ENCODE measurements around the gene ABCC4.

The ABCC4 gene

GRCh38 chr13:95083758-95084157 is 217.5 kb downstream of the ABCC4 start:
- H3K9me3 ChIP-seq (ENCODE audit: control insufficient read depth, insufficient read depth, low read length): no peaks in the 10 kb centered on the region
- no peak overlapping the region for H3K4me2 ChIP-seq (ENCODE audit: low read length)
- no peaks in the 10 kb centered on the region for H3F3A ChIP-seq (ENCODE audit: control insufficient read depth, insufficient read depth)
- H3K9me2 ChIP-seq (replicated peaks; ENCODE audit: control insufficient read depth, low read length): no peaks in the 10 kb centered on the region
- H3K36me3 ChIP-seq (ENCODE audit: control insufficient read depth, low read length): no peaks in the 10 kb centered on the region
- H3K27ac ChIP-seq (ENCODE audit: low read depth, low read length): no peak overlapping the region
- no peaks in the 10 kb centered on the region for H3K4me1 ChIP-seq (ENCODE audit: control insufficient read depth, low read length)
- TF ChIP-seq EZH2phosphoT487 (IDR thresholded peaks at IDR 0.05; ENCODE audit: borderline replicate concordance, low read length): no peak
- TF ChIP-seq, protein P1, sequence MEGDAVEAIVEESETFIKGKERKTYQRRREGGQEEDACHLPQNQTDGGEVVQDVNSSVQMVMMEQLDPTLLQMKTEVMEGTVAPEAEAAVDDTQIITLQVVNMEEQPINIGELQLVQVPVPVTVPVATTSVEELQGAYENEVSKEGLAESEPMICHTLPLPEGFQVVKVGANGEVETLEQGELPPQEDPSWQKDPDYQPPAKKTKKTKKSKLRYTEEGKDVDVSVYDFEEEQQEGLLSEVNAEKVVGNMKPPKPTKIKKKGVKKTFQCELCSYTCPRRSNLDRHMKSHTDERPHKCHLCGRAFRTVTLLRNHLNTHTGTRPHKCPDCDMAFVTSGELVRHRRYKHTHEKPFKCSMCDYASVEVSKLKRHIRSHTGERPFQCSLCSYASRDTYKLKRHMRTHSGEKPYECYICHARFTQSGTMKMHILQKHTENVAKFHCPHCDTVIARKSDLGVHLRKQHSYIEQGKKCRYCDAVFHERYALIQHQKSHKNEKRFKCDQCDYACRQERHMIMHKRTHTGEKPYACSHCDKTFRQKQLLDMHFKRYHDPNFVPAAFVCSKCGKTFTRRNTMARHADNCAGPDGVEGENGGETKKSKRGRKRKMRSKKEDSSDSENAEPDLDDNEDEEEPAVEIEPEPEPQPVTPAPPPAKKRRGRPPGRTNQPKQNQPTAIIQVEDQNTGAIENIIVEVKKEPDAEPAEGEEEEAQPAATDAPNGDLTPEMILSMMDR (IDR thresholded peaks at IDR 0.05; ENCODE audit: low read depth, low read length, poor library complexity, severe bottlenecking): no peak
- H3K4me3 ChIP-seq (ENCODE audit: low read length): no peak overlapping the region
- H3K27me3 ChIP-seq (ENCODE audit: control insufficient read depth, low read length): no peaks in the 10 kb centered on the region
- H4K20me1 ChIP-seq (ENCODE audit: control insufficient read depth, insufficient read depth, low read depth, low read length): no peaks in the 10 kb centered on the region
- H3K79me2 ChIP-seq (ENCODE audit: control insufficient read depth, low read length): no peaks in the 10 kb centered on the region

GRCh38 chr13:95083066-95083465 is 218.2 kb downstream of the ABCC4 start:
- no peaks in the 10 kb centered on the region for H3K79me2 ChIP-seq (ENCODE audit: control insufficient read depth, low read length)
- no peaks in the 10 kb centered on the region for H3K36me3 ChIP-seq (ENCODE audit: control insufficient read depth, low read length)
- H3K9me3 ChIP-seq (ENCODE audit: control insufficient read depth, insufficient read depth, low read length): no peaks in the 10 kb centered on the region
- H3K4me3 ChIP-seq (ENCODE audit: low read length): no peak overlapping the region
- H3K9me2 ChIP-seq (replicated peaks; ENCODE audit: control insufficient read depth, low read length): no peaks in the 10 kb centered on the region
- no peaks in the 10 kb centered on the region for H3K4me1 ChIP-seq (ENCODE audit: control insufficient read depth, low read length)
- no peaks in the 10 kb centered on the region for H3K27me3 ChIP-seq (ENCODE audit: control insufficient read depth, low read length)
- no peak overlapping the region for H3K4me2 ChIP-seq (ENCODE audit: low read length)
- no peaks in the 10 kb centered on the region for H4K20me1 ChIP-seq (ENCODE audit: control insufficient read depth, insufficient read depth, low read depth, low read length)
- TF ChIP-seq EZH2phosphoT487 (IDR thresholded peaks at IDR 0.05; ENCODE audit: borderline replicate concordance, low read length): no peak
- TF ChIP-seq, protein P1 (IDR thresholded peaks at IDR 0.05; ENCODE audit: low read depth, low read length, poor library complexity, severe bottlenecking): no peak
- H3F3A ChIP-seq (ENCODE audit: control insufficient read depth, insufficient read depth): no peaks in the 10 kb centered on the region
- no peak overlapping the region for H3K27ac ChIP-seq (ENCODE audit: low read depth, low read length)

GRCh38 chr13:95075506-95075905 is 225.7 kb downstream of the ABCC4 start:
- Histone ChIP-seq H4K20me1 (ENCODE audit: control insufficient read depth, insufficient read depth, low read depth, low read length) (no peaks in the 10 kb centered on the region), H3K4me1 (ENCODE audit: control insufficient read depth, low read length) (no peaks in the 10 kb centered on the region), H3K4me3 (ENCODE audit: low read length) (no peak overlapping the region), H3K9me3 (ENCODE audit: control insufficient read depth, insufficient read depth, low read length) (no peaks in the 10 kb centered on the region), H3K4me2 (ENCODE audit: low read length) (no peak overlapping the region), H3K27me3 (ENCODE audit: control insufficient read depth, low read length) (no peaks in the 10 kb centered on the region), H3K36me3 (ENCODE audit: control insufficient read depth, low read length) (peaks cover 6% of the 10 kb centered on the region; the same call in 1 of the 2 replicates), H3K27ac (ENCODE audit: low read depth, low read length) (no peak overlapping the region), H3K79me2 (ENCODE audit: control insufficient read depth, low read length) (no peaks in the 10 kb centered on the region), H3K9me2 (replicated peaks; ENCODE audit: control insufficient read depth, low read length) (no peaks in the 10 kb centered on the region), H3F3A (ENCODE audit: control insufficient read depth, insufficient read depth) (no peaks in the 10 kb centered on the region)
- TF ChIP-seq, protein P1 (IDR thresholded peaks at IDR 0.05; ENCODE audit: low read depth, low read length, poor library complexity, severe bottlenecking): no peak
- no peak for TF ChIP-seq EZH2phosphoT487 (IDR thresholded peaks at IDR 0.05; ENCODE audit: borderline replicate concordance, low read length)
